HEK293 (cell line): ENCODE results near the gene CLIC3.

Experiments used
- HOXC10 ChIP-seq: sonication (generic); formaldehyde crosslinking; IDR thresholded peaks from 2 replicates; pipeline ENCODE4 v1.8.1; 2023; ENCODE audit warnings: mild to moderate bottlenecking, missing genetic modification reagents
- OVOL3 ChIP-seq: fragments of 450-650 bp; formaldehyde crosslinking; IDR thresholded peaks from 2 replicates; pipeline ENCODE4 v1.5.1; 2016; ENCODE audit warnings: missing biosample characterization, missing genetic modification characterization
- PATZ1 ChIP-seq: fragments of 450-650 bp; formaldehyde crosslinking; IDR thresholded peaks from 2 replicates; pipeline ENCODE4 v1.5.1; 2016; ENCODE audit warnings: missing biosample characterization, missing genetic modification characterization
- PBX3 ChIP-seq: sonication (generic); formaldehyde crosslinking; IDR thresholded peaks from 2 replicates; pipeline ENCODE4 v1.8.1; 2022; ENCODE audit warnings: mild to moderate bottlenecking, moderate library complexity, missing genetic modification reagents
- PRDM2 ChIP-seq: fragments of 450-650 bp; formaldehyde crosslinking; IDR thresholded peaks from 2 replicates; pipeline ENCODE4 v1.5.1; 2016; ENCODE audit warnings: missing biosample characterization, missing genetic modification characterization, borderline replicate concordance
- PRDM6 ChIP-seq: fragments of 450-650 bp; formaldehyde crosslinking; IDR thresholded peaks from 2 replicates; pipeline ENCODE4 v1.5.1; 2017; ENCODE audit warnings: missing biosample characterization, missing genetic modification characterization
- SCRT2 ChIP-seq: fragments of 450-650 bp; formaldehyde crosslinking; IDR thresholded peaks from 2 replicates; pipeline ENCODE4 v1.5.1; 2016; ENCODE audit warnings: missing biosample characterization, missing genetic modification characterization
- TCF7L2 ChIP-seq: IDR thresholded peaks from 2 replicates; pipeline ENCODE4 v1.6.1; 2011; ENCODE audit warnings: low read depth, mild to moderate bottlenecking, inconsistent platforms, low read length, moderate library complexity, borderline replicate concordance
- YY2 ChIP-seq: fragments of 450-650 bp; formaldehyde crosslinking; IDR thresholded peaks from 2 replicates; pipeline ENCODE4 v1.5.1; 2016; ENCODE audit warnings: missing biosample characterization, missing genetic modification characterization
- ZBTB20 ChIP-seq: fragments of 450-650 bp; formaldehyde crosslinking; IDR thresholded peaks from 2 replicates; pipeline ENCODE4 v1.5.1; 2016; ENCODE audit warnings: missing biosample characterization, missing genetic modification characterization
- ZBTB21 ChIP-seq: fragments of 450-650 bp; formaldehyde crosslinking; IDR thresholded peaks from 2 replicates; pipeline ENCODE4 v1.5.1; 2017; ENCODE audit warnings: missing biosample characterization, missing genetic modification characterization
- ZBTB48 ChIP-seq: fragments of 450-650 bp; formaldehyde crosslinking; IDR thresholded peaks from 2 replicates; pipeline ENCODE4 v1.5.1; 2016; ENCODE audit warnings: missing biosample characterization, missing genetic modification characterization
- ZFP37 ChIP-seq: fragments of 450-650 bp; formaldehyde crosslinking; IDR thresholded peaks from 2 replicates; pipeline ENCODE4 v1.5.1; 2016; ENCODE audit warnings: missing biosample characterization, missing genetic modification characterization
- ZNF10 ChIP-seq: fragments of 450-650 bp; formaldehyde crosslinking; IDR thresholded peaks from 2 replicates; pipeline ENCODE4 v1.5.1; 2017; ENCODE audit warnings: missing biosample characterization, missing genetic modification characterization
- ZNF148 ChIP-seq: fragments of 450-650 bp; formaldehyde crosslinking; IDR thresholded peaks from 2 replicates; pipeline ENCODE4 v1.5.0; 2017; ENCODE audit warnings: missing biosample characterization, missing genetic modification characterization, borderline replicate concordance
- ZNF24 ChIP-seq: fragments of 450-650 bp; formaldehyde crosslinking; IDR thresholded peaks from 2 replicates; pipeline ENCODE4 v1.5.1; 2016; ENCODE audit warnings: missing biosample characterization, missing genetic modification characterization
- ZNF311 ChIP-seq: fragments of 450-650 bp; formaldehyde crosslinking; IDR thresholded peaks from 2 replicates; pipeline ENCODE4 v1.5.1; 2017; ENCODE audit warnings: missing biosample characterization, missing genetic modification characterization, borderline replicate concordance
- ZNF324 ChIP-seq: fragments of 450-650 bp; formaldehyde crosslinking; IDR thresholded peaks from 2 replicates; pipeline ENCODE4 v1.5.1; 2016; ENCODE audit warnings: missing biosample characterization, missing genetic modification characterization
- ZNF354C ChIP-seq: fragments of 450-650 bp; formaldehyde crosslinking; IDR thresholded peaks from 2 replicates; pipeline ENCODE4 v1.5.1; 2016; ENCODE audit warnings: missing biosample characterization, missing genetic modification characterization, low read depth, borderline replicate concordance
- ZNF510 ChIP-seq: fragments of 450-650 bp; formaldehyde crosslinking; IDR thresholded peaks from 2 replicates; pipeline ENCODE4 v1.5.1; 2018; ENCODE audit warnings: mild to moderate bottlenecking, missing genetic modification characterization, missing biosample characterization; ENCODE audit not compliant: insufficient replicate concordance
- ZNF571 ChIP-seq: fragments of 450-650 bp; formaldehyde crosslinking; IDR thresholded peaks from 2 replicates; pipeline ENCODE4 v1.5.0; 2017; ENCODE audit warnings: missing biosample characterization, missing genetic modification characterization
- ZNF580 ChIP-seq: fragments of 450-650 bp; formaldehyde crosslinking; IDR thresholded peaks from 2 replicates; pipeline ENCODE4 v1.5.1; 2016; ENCODE audit warnings: missing biosample characterization, missing genetic modification characterization
- ZNF654 ChIP-seq: fragments of 450-650 bp; formaldehyde crosslinking; IDR thresholded peaks from 2 replicates; pipeline ENCODE4 v1.5.1; 2016; ENCODE audit warnings: low read depth, missing biosample characterization, missing genetic modification characterization
- ZNF658 ChIP-seq: fragments of 450-650 bp; formaldehyde crosslinking; IDR thresholded peaks from 2 replicates; pipeline ENCODE4; 2016; ENCODE audit warnings: missing biosample characterization, missing genetic modification characterization
- ZNF776 ChIP-seq: fragments of 450-650 bp; formaldehyde crosslinking; IDR thresholded peaks from 2 replicates; pipeline ENCODE4 v1.5.0; 2017; ENCODE audit warnings: missing biosample characterization, missing genetic modification characterization, borderline replicate concordance
- ZSCAN30 ChIP-seq: fragments of 450-650 bp; IDR thresholded peaks from 2 replicates; pipeline ENCODE4 v1.5.1; 2018; ENCODE audit warnings: missing biosample characterization, mild to moderate bottlenecking, missing genetic modification characterization, moderate library complexity

The CLIC3 gene

GRCh38 chr9:137034709-137035506 is 38.5 kb upstream of the CLIC3 start (continued):
- peak; percentile 64 for TF ChIP-seq PATZ1 (tag by site-specific recombination)
- TF ChIP-seq YY2 = no peak
- TF ChIP-seq ZBTB20 (tag by site-specific recombination) = no peak
- TF ChIP-seq HOXC10 (CRISPR knock-in tag) = no peak
- TF ChIP-seq ZNF580 (tag by site-specific recombination) = no peak
- no peak for TF ChIP-seq ZSCAN30 (tag by site-specific recombination)
- TF ChIP-seq ZBTB21 = no peak
- TF ChIP-seq OVOL3 (tag by site-specific recombination) = no peak
- TF ChIP-seq ZNF654 = peak; percentile 61
- TF ChIP-seq ZNF571 = no peak
- no peak for TF ChIP-seq ZNF10 (tag by site-specific recombination)
- TF ChIP-seq TCF7L2 = no peak
- TF ChIP-seq SCRT2 (tag by site-specific recombination) = peak; percentile 100
- TF ChIP-seq ZNF354C (tag by site-specific recombination) = no peak
- TF ChIP-seq ZNF148 = no peak
- no peak for TF ChIP-seq ZBTB48 (tag by site-specific recombination)
- TF ChIP-seq PBX3 (CRISPR knock-in tag) = no peak
- TF ChIP-seq ZNF658 = no peak
- no peak for TF ChIP-seq ZNF311 (tag by site-specific recombination)
- no peak for TF ChIP-seq ZFP37 (tag by site-specific recombination)
- TF ChIP-seq ZNF324 (tag by site-specific recombination) = no peak
- no peak for TF ChIP-seq ZNF776 (tag by site-specific recombination)
- TF ChIP-seq ZNF510 = no peak
- no peak for TF ChIP-seq ZNF24 (tag by site-specific recombination)
- TF ChIP-seq PRDM2 (tag by site-specific recombination) = no peak
- TF ChIP-seq PRDM6 (tag by site-specific recombination) = no peak
